C4-2B (cell line): Measurements from ENCODE around the gene SCAF8.

Experiments
- ZFX ChIP-seq: fragments of 450-650 bp; IDR thresholded peaks from 2 replicates; pipeline ENCODE4 v1.6.1; 2017
- TF ChIP-seq, protein P1 (sequence below): fragments of 450-650 bp; conservative IDR thresholded peaks from 2 replicates; pipeline ENCODE4 v1.5.1; 2017; ENCODE audit warnings: mild to moderate bottlenecking

DNA sequence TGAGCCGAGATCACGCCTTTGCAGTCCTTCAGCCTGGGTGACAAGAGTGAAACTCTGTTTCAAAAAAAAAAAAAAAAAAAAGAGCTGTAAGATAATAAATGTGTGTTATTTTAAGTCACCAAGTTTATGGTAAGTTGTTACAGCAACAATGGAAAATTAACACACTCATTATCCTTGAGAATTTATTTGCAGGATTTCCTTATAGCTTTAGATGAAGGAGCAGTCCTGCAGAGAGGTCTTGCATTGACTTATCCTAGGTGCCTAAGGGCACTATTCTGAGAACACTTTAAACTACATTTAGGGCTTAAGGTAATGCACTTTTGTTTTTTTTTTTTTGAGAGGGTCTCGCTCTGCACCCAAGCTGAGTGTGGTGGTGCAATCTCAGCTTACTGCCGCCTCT is 13.8 kb upstream of the SCAF8 start:
- TF ChIP-seq, protein P1, sequence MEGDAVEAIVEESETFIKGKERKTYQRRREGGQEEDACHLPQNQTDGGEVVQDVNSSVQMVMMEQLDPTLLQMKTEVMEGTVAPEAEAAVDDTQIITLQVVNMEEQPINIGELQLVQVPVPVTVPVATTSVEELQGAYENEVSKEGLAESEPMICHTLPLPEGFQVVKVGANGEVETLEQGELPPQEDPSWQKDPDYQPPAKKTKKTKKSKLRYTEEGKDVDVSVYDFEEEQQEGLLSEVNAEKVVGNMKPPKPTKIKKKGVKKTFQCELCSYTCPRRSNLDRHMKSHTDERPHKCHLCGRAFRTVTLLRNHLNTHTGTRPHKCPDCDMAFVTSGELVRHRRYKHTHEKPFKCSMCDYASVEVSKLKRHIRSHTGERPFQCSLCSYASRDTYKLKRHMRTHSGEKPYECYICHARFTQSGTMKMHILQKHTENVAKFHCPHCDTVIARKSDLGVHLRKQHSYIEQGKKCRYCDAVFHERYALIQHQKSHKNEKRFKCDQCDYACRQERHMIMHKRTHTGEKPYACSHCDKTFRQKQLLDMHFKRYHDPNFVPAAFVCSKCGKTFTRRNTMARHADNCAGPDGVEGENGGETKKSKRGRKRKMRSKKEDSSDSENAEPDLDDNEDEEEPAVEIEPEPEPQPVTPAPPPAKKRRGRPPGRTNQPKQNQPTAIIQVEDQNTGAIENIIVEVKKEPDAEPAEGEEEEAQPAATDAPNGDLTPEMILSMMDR, result no peak
- TF ChIP-seq ZFX, result no peak
